ENCODE measurements around the gene ITGBL1.

- no peak for TF ChIP-seq POLR2A (IDR thresholded peaks at IDR 0.05)
- TF ChIP-seq CTCF (IDR thresholded peaks at IDR 0.05 in 4 of 5, conservative IDR thresholded peaks at IDR 0.05 in 1 of 5) = no peak
Measured at GRCh38 chr13:101454767-101455166, 2.3 kb downstream of the ITGBL1 start.
